Loucy (cell line): ENCODE data around the gene PTGFRN.

ENCODE experiments used
- H2AFZ ChIP-seq: fragments of 200-600 bp; sonication (generic); 2 replicates; pipeline ENCODE4 v1.6.0; 2016; ENCODE audit warnings: antibody characterized with exemption, mild to moderate bottlenecking, low read length, moderate library complexity
- H3F3A ChIP-seq: fragments of 200-600 bp; 2 replicates; pipeline ENCODE4 v1.6.0; 2016; ENCODE audit warnings: antibody characterized with exemption, low read depth, mild to moderate bottlenecking
- H3K27me3 ChIP-seq: fragments of 200-600 bp; sonication (generic); 2 replicates; pipeline ENCODE4 v1.6.1; 2014; ENCODE audit warnings: low read length, mild to moderate bottlenecking; ENCODE audit not compliant: insufficient read depth, poor library complexity, severe bottlenecking
- H3K36me3 ChIP-seq: fragments of 200-600 bp; sonication (generic); 2 replicates; pipeline ENCODE4 v1.6.1; 2016; ENCODE audit warnings: low read length; ENCODE audit not compliant: insufficient read depth
- H3K4me1 ChIP-seq: fragments of 200-600 bp; sonication (generic); 2 replicates; pipeline ENCODE4 v1.5.1; 2014; ENCODE audit warnings: low read length, mild to moderate bottlenecking; ENCODE audit not compliant: insufficient read depth, poor library complexity, severe bottlenecking
- H3K4me2 ChIP-seq: fragments of 200-600 bp; sonication (generic); 2 replicates; pipeline ENCODE4 v1.6.0; 2014; ENCODE audit warnings: antibody characterized with exemption, low read length, low read depth, mild to moderate bottlenecking; ENCODE audit not compliant: poor library complexity, severe bottlenecking
- H3K4me3 ChIP-seq: fragments of 200-600 bp; sonication (generic); 2 replicates; pipeline ENCODE4 v1.5.1; 2014; ENCODE audit warnings: low read length, mild to moderate bottlenecking, mixed read lengths; ENCODE audit not compliant: poor library complexity, severe bottlenecking
- H3K79me2 ChIP-seq: fragments of 200-600 bp; sonication (generic); 2 replicates; pipeline ENCODE4 v1.6.1; 2014; ENCODE audit warnings: low read length; ENCODE audit not compliant: insufficient read depth
- H3K9ac ChIP-seq: fragments of 200-600 bp; sonication (generic); 2 replicates; pipeline ENCODE4 v1.6.0; 2014; ENCODE audit warnings: mild to moderate bottlenecking, low read depth, low read length, moderate library complexity; ENCODE audit not compliant: poor library complexity, severe bottlenecking
- H3K9me2 ChIP-seq: fragments of 200-600 bp; sonication (generic); replicated peaks from 2 replicates; pipeline ENCODE4 v1.6.1; 2016; ENCODE audit warnings: low read depth, low read length, mixed read lengths
- H3K9me3 ChIP-seq: fragments of 200-600 bp; sonication (generic); 2 replicates; pipeline ENCODE4 v1.6.1; 2014; ENCODE audit warnings: mild to moderate bottlenecking, antibody characterized with exemption, low read length, low read depth; ENCODE audit not compliant: insufficient read depth
- H4K20me1 ChIP-seq: fragments of 200-600 bp; sonication (generic); 2 replicates; pipeline ENCODE4 v1.6.0; 2014; ENCODE audit warnings: antibody characterized with exemption, low read length, mild to moderate bottlenecking; ENCODE audit not compliant: insufficient read depth, poor library complexity, severe bottlenecking
- CTCF ChIP-seq: fragments of 200-600 bp; sonication (generic); conservative IDR thresholded peaks from 2 replicates; pipeline ENCODE4 v1.5.1; 2014; ENCODE audit warnings: mild to moderate bottlenecking, antibody characterized with exemption, low read length
- EZH2phosphoT487 ChIP-seq: fragments of 200-600 bp; IDR thresholded peaks from 2 replicates; pipeline ENCODE4 v1.6.1; 2018; ENCODE audit warnings: antibody characterized with exemption, mild to moderate bottlenecking, moderate library complexity, borderline replicate concordance

The PTGFRN gene

GRCh38 chr1:116868385-116868784 lies 41.3 kb upstream of the PTGFRN start:
- Histone ChIP-seq H4K20me1 (no peaks in the 10 kb centered on the region), H3K36me3 (no peaks in the 10 kb centered on the region), H3K4me1 (no peaks in the 10 kb centered on the region), H3F3A (no peaks in the 10 kb centered on the region), H3K9me3 (no peaks in the 10 kb centered on the region), H3K9ac (no peak overlapping the region), H3K9me2 (no peaks in the 10 kb centered on the region), H3K4me3 (no peak overlapping the region), H3K27me3 (no peaks in the 10 kb centered on the region), H2AFZ (no peak overlapping the region), H3K4me2 (no peak overlapping the region), H3K79me2 (no peaks in the 10 kb centered on the region)
- TF ChIP-seq EZH2phosphoT487, result no peak
- TF ChIP-seq CTCF, result no peak

- TF ChIP-seq CTCF, result no peak
- Histone ChIP-seq H3K4me1 (no peaks in the 10 kb centered on the region), H2AFZ (no peak overlapping the region), H3K4me2 (no peak overlapping the region), H3F3A (no peaks in the 10 kb centered on the region), H4K20me1 (no peaks in the 10 kb centered on the region), H3K36me3 (no peaks in the 10 kb centered on the region), H3K79me2 (no peaks in the 10 kb centered on the region), H3K27me3 (no peaks in the 10 kb centered on the region), H3K9me2 (no peaks in the 10 kb centered on the region), H3K4me3 (no peak overlapping the region), H3K9ac (no peak overlapping the region), H3K9me3 (no peaks in the 10 kb centered on the region)
Observed at GRCh38 chr1:116869611-116870010, 40.1 kb upstream of the PTGFRN start.

GRCh38 chr1:116870300-116870699 lies 39.4 kb upstream of the PTGFRN start:
- Histone ChIP-seq H3K4me3 (no peak overlapping the region), H3K9ac (no peak overlapping the region), H4K20me1 (no peaks in the 10 kb centered on the region), H3K9me3 (no peaks in the 10 kb centered on the region), H2AFZ (no peak overlapping the region), H3K27me3 (no peaks in the 10 kb centered on the region), H3K4me2 (no peak overlapping the region), H3K4me1 (no peaks in the 10 kb centered on the region), H3K36me3 (no peaks in the 10 kb centered on the region), H3K79me2 (no peaks in the 10 kb centered on the region), H3K9me2 (no peaks in the 10 kb centered on the region), H3F3A (no peaks in the 10 kb centered on the region)
- TF ChIP-seq CTCF, result no peak
- TF ChIP-seq EZH2phosphoT487, result no peak
